ENCODE data around the gene CCDC32. TPM values are rescaled to one million over a fixed set of nuclear protein-coding genes. Genes with fewer than 3 reads are reported as not detected.
"Not testable (repeated sequence)": the region's sequence is repeated elsewhere in the genome, so short reads cannot be mapped to it uniquely, and the experiment has no call there.

Gene CCDC32, protein sequence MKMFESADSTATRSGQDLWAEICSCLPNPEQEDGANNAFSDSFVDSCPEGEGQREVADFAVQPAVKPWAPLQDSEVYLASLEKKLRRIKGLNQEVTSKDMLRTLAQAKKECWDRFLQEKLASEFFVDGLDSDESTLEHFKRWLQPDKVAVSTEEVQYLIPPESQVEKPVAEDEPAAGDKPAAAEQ
- 25.9 TPM for total RNA-seq

DNA sequence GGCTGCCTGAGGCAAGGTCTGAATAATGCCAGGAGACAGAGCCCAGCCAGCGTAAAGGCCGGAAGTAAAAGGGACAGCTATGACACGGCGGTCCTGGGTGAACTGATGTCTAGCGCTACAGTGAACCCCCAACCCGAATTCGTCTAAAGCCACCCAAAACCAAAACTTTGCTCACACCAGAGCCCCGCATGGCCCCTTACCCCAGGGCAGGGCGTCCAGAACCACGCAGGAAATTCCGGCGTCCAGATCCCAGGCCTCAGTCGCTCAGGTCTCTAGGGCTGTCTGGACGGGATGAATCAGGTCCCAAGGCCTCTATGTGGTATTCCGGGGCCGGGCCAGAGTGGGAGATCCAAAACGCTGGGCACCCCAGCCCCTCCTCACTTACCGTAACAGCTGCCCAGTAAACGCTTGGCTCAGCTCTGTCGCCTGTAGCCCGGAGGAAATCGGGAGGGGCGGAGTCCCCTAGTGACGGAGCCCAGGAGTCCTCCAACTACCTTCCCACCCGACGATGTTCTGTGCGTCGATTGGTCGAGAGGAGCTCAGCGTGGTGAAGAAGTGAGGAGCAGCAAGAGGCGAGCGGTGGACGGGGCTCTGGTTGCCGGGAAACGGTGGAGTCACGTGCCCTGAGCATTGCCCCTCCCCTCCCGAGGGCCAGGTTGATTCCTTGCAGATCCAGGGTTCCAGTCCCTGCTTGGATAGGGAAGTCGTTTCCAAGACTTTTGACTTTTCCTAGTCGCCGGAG, at the start of gene CCDC32:
Gene CCDC32, minus strand, starts transcription at position 452 of the 742 bp plus-strand sequence. CDS start 2,027 bp downstream, outside the sequence.
- peak; percentile 99 for DNase-seq

DNA sequence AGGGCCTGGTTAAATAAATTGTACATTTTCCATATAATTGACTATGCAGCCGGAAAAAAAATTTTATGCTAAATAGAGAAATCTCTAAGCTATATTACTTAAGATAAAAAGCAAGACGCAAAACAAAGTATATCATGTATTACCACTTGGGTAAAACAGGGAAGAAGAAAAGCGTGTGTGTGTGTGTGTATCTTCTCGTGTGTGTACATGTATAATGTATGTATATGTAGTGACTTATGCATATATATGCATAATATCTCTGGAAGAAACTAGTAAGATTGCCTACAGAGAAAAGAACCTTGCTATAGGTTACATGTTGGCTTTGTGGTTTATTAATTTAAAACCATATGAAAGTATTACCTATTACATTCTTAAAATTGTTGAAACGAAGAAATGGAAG, 48.2 kb upstream of the CCDC32 start:
- no peak for DNase-seq

DNA sequence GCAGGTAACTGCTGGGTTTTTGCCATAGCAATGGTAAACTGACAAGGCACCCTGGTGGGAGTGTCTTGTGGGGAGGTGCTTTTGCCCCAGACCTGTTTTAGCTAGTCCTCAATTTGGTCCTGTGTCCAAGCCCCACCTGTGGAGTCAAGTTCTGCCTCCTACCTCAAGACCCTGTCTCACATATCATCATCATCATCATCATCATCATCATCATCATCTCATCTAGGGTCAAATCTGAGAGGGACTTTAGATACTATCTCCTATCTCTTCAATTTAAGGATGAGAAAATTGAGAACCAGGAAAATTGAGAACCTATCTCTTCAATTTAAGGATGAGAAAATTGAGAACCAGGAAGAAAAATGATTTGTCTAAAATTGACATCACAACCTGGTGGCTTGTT, 39.1 kb upstream of the CCDC32 start:
- no peak for DNase-seq

DNA sequence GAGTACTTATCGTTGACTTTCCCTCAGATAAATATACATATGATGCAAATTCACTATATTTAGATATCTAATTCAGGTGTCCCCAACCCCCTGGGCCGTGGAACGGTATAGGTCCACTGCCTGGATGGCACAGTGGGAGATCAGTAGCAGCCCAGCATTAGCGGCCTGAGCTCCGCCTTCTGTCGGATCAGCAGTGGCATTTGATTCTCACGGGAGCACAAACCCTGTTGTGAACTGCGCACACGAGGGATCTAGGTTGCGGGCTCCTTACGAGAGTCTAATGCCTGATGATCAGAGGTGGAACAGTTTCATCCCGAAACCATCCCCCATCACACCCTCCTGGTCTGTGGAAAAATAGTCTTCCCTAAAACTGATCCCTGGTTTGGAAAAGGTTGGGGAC, 36.1 kb upstream of the CCDC32 start:
- DNase-seq = no peak

DNA sequence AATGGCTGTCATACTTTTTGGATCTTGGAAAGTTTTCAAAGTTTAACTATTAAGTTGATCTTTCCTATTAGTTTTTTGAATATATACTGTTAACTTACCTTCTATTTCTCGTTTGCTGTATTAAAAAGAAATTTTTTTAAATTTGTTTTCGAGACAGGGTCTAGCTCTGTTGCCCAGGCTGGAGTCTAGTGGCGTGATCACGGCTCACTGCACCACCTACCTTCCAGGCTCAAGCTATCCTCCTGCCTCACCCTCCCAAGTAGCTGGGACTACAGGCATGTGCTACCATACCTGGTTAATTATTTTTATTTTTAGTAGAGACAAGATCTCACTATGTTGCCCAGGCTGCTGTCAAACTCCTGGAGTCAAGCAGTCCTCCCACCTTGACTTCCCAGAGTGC, 33.8 kb upstream of the CCDC32 start:
- DNase-seq = no peak

DNA sequence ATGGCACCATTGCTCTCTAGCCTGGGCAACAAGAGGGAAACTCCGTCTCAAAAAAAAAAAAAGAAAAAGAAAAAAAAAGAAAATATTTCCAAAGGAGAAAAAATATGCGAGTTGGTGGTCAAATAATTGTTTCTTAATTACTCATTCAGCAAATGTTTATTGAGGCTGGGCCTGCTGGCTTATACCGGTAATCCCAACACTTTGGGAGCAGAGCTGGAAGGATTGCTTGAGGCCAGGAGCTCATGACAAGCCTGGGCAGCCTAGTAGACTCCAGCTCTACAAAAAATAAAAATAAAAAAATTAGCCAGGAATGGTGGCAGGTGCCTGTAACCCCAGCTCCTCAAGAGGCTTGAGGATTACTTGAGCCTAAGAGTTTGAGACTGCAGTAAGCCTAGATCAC, 33.3 kb upstream of the CCDC32 start:
- no peak for DNase-seq

DNA sequence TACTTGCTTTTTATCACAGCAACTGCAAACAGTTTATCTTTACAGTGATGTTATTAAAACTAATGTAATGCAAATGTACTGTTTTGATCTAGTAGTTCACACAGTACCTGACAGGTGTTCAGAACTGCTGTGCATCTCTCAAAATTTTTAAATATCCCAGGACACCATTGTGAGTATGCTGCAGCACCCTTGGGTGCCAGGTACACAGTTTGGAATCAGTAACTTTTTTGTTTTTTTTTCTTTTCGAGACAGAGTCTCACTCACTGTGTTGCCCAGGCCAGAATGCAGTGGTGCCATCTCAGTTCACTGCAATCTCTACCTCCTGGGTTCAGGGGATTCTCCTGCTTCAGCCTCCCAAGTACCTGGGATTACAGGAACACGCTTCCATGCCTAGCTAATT, 32.2 kb upstream of the CCDC32 start:
- no peak for DNase-seq

DNA sequence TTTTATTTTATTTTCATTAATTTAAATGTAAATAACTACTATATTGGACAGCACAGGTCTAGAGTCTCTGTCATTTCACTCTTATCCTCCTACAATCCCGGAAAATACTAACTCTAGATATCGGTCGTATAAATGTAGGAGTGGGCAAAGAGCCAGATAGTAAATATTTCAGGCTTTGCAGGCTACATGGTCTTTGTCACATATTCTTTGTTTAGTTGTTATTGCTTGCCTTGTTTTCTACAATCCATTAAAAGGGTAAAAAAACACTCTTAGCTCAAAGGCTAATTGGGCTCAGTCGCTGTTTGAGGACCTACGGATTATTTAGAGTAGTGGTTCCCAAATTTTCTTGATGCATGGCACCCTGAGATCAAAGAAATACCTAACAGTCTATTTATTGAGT, 30.9 kb upstream of the CCDC32 start:
- DNase-seq = no peak

DNA sequence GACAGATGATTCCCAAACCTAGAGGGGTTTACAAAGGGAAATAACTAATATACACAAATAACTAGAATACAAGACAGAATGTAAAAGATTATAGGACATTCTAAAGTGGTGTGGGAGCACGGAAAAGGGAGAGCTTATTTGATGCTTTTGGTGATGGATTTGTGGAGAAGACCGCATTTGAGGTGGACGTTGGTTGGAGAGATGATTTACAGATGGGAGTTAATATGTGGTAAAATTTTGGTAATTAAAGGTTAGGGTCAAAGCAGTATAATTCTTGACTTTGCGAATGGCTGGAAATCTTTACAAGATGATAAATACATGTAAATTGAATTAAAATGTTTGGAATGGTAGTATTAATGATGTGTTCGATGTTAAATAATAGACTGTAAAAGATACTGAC, 30.4 kb upstream of the CCDC32 start:
- no peak for DNase-seq

DNA sequence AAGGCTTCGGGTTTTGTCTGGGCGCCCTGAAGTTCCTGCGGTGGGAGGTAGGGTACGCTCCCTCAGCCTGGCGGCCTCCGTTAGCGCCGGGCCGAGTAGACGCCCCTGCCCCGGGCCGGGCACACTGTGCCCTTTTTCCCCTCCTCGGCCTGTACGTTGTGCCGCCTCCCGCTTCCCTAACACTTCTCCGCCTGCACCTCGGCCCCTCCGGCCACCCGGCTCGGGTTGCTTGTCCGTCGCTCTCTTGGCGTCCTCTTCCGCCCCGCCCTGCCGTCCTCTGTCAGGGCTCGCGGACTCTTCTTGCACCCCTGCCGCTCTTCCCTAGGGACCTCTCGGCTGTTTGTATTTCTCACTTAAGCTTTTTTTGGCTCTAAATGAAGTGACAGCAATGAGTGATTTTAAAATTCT, 29.6 kb upstream of the CCDC32 start:
- DNase-seq = no peak

DNA sequence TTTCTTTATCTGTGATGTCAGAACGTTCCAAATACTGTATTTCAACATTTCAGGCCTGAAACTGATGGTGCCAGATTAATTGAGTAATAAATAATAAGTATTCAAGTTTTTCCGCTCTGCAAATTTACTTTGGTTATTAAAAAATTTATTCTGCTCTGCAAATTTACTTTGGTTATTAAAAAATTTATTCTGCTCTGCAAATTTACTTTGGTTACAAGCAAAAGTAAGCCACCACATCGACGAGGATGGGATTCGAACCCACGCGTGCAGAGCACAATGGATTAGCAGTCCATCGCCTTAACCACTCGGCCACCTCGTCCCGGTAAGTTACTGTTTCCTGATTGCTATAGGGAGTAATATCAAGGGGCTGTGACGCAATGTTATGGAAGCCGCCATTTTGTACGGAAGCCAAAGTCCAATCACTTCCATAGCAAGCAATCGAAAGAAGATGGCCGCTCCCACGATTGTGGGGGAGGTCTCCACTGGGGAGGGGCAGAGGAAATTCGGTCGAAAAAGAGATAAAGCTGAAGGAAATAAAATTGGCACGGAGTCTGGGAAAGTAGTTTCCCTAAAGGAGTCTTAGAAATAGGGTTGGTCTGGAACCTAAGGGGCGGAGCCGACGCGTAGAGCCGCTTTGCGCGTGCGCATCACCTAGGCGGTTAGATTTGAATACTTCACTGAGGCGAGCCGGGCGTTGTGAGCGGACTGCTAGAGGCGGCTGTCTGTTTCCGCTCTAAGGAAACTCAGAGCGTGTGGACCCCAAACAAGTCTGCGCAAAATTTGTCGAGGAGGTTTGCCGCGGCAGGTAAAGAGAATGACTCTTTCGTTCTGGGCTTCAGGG, 29.0 kb upstream of the CCDC32 start, which contains the start of gene KNL1:
Gene KNL1, plus strand, starts transcription at position 662 of the 841 bp plus-strand sequence. CDS start 8,683 bp downstream, outside the sequence.
- peak; percentile 89 for DNase-seq

DNA sequence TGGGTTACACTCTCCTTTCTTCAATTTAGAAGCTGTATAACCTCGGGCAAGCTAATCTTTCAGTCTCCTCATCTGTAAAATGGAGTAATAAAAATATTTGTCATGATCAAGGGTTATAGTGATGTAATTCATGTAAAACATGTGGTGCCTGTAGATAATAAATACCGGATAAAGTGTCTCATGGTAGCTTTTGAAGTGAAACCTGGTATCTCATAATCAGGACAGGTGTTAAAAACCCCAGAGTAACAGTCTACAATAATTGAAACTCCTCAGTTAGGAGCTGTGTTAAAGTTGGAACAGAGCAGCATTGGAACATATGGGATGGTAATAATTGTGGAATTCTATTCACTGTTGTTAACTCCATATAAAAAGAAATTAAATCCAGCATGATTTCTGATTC, 28.3 kb upstream of the CCDC32 start:
- no peak for DNase-seq

DNA sequence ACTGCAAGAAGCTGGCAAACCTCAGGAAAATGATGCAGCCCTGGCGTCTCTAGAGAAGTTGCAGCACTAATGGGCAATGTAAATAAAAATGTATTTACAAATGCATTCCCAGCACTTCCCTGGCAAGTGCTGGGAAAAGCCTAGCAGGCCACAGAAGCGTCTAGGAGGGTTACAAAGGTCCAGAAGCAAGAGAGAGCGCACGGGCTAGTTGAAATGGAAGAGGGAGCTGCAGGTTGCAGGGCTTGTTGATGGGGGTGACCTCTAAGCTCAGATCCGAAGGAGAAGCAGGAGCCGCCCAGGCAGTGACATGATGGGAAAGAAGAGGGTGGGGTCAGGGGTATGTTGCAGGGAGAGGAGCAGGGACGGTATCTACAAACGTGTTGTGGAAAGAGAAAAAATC, 26.5 kb upstream of the CCDC32 start:
- no peak for DNase-seq

DNA sequence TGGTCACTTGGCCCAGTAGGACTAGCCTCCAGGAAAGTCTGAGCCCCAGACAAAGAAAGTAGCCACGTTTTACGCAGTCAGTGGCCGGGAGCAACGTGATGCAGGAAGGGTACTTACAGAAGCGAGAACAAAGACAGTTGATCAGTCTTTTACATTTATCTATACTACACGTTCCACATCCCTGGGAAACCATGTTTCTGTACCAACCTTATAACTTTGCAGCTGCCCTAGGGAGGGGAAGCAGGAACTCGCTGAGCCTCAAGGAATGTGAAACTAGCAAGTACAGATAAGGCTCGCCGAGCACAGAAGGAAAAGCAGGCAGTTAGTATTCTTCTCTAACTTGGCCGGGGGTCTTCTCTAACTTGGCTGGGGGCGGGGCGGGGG, 25.8 kb upstream of the CCDC32 start:
- DNase-seq = no peak

DNA sequence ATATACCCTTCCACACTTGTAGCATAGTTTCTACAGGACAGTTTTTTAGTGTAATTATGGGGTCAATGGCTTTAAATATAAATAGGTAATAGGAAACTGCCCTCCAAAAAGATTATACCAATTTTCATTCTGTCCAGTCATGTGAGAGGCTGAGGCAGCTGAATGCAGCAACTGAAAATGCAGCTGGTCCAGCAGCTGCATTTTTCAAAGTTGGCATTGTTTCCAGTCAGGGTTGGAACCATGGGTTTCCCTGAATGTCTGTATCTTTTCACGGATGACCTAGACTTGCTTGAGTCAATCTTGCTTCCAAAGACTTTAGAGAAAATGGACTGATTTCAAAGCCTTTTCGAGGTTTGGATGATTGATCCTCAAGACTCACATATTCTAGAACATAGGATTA, 19.3 kb upstream of the CCDC32 start:
- no peak for DNase-seq

DNA sequence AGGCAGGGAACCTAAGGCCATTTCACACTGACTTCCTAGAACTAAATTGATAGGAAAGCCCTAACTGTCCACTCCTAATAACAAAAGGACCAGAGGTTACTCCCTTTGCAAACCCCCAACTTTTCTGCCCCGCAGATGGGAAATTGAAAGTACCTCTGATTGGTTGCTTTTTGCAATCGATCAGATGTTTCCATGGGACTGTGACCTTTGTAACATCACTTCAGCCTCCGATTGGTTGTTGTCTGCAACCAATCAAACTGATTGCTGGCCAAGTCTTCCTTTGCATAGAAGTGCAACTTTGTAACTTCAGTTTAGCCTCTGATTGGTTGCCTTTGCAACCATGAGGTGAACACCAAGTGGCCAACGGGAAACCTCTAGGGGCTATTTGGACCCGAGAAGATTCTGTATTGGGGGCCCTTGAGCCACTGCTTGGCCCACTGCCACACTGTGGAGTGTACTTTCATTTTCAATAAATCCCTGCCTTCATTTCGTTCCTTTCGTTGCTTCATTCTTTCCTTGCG, 17.9 kb upstream of the CCDC32 start:
- no peak for DNase-seq

DNA sequence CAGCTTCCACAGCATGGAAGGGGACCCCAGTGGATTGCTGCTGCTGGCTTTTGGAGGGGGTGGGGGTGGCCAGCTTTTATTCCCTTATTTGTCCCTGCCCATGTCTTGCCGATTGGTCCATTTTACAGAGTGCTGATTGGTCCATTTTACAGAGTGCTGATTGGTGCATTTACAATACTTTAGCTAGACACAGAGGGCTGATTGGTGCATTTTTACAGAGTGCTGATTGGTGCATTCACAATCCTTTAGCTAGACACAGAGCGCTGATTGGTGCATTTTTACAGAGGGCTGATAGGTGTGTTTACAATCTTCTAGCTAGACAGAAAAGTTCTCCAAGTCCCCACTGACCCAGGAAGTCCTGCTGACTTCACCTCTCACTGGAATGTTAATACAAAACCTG, 17.0 kb upstream of the CCDC32 start:
- DNase-seq = not testable (repeated sequence)

DNA sequence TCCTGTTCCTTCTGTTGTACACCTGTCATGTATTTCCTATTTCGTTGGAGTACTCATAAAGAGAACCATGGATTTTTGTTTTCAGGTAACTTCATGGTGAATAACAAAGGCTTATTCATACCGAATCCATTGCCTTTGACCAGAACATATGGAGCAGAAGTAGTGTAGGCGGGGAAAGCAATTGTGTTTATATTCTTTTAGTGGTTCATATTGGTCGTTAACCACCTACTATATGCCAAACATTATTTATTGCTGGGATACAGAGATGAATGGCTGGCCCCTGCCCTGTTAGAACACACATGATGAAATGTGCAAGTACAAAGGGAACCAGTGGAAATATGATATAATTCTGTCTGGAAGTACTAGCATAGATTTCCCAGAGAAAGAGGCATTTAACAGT, 14.1 kb upstream of the CCDC32 start:
- DNase-seq = no peak

DNA sequence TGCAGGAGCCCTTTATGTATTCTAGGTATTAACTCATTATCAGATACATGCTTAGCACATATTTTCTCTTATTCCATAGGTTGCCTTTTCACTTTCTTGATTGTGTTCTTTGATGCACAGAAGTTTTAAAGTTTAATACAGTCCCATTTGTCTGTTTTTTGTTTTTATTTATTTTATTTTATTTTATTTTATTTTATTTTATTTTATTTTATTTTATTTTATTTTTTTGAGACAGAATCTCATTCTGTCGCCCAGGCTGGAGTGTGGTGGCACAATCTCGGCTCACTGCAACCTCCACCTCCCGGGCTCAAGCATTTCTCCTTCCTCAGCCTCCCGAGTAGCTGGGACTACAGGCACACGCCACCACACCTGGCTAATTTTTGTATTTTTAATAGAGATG, 12.1 kb upstream of the CCDC32 start:
- DNase-seq = not testable (repeated sequence)

DNA sequence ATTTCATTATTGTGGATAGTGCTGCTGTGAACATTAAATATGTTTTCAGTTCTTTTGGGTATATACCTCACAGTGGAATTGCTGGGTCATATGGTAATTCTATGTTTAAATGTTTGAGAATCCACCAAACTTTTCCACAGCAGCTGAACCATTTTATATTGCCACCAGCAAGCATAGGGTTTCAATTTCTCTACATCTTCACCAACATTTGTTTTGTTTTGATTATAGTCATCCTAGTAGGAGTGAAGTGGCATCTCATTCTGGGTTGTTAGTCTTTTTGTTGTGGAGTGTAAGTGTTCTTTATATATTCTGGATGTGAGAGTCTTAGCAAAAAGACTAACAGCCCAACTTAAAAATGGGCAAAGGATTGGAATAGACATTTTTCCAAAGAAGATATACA, 10.3 kb upstream of the CCDC32 start:
- DNase-seq = no peak

DNA sequence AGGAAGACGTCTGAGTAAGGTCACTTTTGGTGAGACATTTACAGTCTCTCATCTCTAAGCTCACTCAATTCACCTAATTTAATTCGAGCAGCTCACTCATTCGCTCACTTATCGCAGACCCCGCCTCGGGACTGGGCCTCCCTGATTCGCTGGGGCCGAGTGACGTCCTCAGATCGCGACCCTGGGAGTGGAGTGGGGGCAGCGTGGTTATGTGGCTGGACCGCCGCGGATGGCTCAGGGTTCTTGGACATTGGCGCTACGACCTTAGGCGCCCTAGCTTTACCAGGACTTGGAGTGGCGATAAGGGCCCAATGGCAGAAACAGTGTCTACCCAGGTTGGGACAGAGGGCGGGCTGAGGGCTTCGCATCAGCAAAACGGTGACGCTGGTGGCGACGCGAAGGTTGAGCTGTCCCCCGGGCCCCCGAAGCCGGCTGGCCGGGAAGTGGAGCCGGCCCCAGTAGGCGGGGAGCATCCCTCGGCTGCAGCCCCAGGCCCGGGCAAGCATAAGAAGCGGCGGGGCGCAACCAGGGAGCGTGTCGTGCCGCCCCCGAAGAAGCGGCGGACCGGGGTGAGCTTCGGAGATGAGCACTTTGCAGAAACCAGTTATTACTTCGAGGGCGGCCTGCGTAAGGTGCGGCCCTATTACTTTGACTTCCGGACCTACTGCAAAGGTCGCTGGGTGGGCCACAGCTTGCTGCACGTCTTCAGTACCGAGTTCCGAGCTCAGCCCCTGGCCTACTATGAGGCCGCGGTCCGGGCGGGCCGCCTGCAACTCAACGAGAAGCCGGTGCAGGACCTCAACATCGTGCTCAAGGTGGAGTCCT, 4.5 kb upstream of the CCDC32 start, which contains the start of gene RPUSD2:
Gene RPUSD2, plus strand, starts transcription at position 171 of the 825 bp plus-strand sequence. Its CDS starts 39 bp downstream, at position 210.
- DNase-seq = peak; percentile 89

DNA sequence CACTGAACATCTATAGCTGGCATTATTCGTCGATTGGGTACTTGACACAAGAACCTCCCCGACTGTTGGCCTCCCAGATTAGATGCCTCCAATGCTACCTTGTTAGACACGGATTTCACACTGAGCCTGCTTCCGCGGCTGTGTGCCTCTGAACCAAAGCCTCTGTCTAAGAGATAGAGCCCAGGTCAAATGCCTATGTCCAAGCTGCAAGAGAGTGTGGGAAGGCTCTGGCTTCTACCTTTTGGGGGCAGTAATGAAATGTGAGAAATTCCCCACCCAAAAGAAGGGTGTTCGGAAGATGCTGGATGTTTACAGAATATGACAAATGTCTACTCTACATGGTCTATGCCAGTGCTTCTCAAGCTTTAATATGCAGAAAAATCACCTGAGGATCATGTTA, 2.3 kb upstream of the CCDC32 start:
- DNase-seq = no peak

All from occipital lobe (tissue), 2 donors.